ENCODE measurements around the gene KHNYN.

- TF ChIP-seq EZH2 (IDR thresholded peaks at IDR 0.05; ENCODE audit: insufficient read depth, poor library complexity, severe bottlenecking), result no peak
- TF ChIP-seq EZH2phosphoT487 (IDR thresholded peaks at IDR 0.05; ENCODE audit: insufficient read depth, low read depth), result no peak
Measured at GRCh38 chr14:24438223-24439097, 8.7 kb downstream of the KHNYN start.

Measured in GM23248 (cell line).